WTC11 (cell line): Measurements from ENCODE around the gene THAP2.
"Not testable (repeated sequence)": the region's sequence is repeated elsewhere in the genome, so short reads cannot be mapped to it uniquely, and the experiment has no call there.

Experiments
- AFF4 ChIP-seq: sonication (generic); formaldehyde crosslinking; IDR thresholded peaks from 2 replicates; pipeline ENCODE4 v1.8.1; 2023; ENCODE audit warnings: mild to moderate bottlenecking, missing genetic modification reagents, borderline replicate concordance
- ARID4B ChIP-seq: sonication (generic); formaldehyde crosslinking; IDR thresholded peaks from 2 replicates; pipeline ENCODE4 v1.8.0; 2023; ENCODE audit warnings: missing genetic modification reagents, mild to moderate bottlenecking, borderline replicate concordance
- CTCF ChIP-seq: fragments of 200-600 bp; IDR thresholded peaks from 2 replicates; pipeline ENCODE4 v1.8.0; 2022; ENCODE audit warnings: antibody characterized with exemption
- MAX ChIP-seq: sonication (generic); formaldehyde crosslinking; IDR thresholded peaks from 2 replicates; pipeline ENCODE4 v1.8.0; 2022; ENCODE audit warnings: mild to moderate bottlenecking, missing genetic modification reagents
- NR3C1 ChIP-seq: sonication (generic); formaldehyde crosslinking; conservative IDR thresholded peaks from 2 replicates; pipeline ENCODE4 v1.8.1; 2023; ENCODE audit warnings: low read depth, mild to moderate bottlenecking, missing genetic modification reagents
- SMAD3 ChIP-seq: sonication (generic); formaldehyde crosslinking; IDR thresholded peaks from 2 replicates; pipeline ENCODE4 v1.8.0; 2022; ENCODE audit warnings: missing genetic modification reagents, mild to moderate bottlenecking, borderline replicate concordance
- TEAD1 ChIP-seq: sonication (generic); formaldehyde crosslinking; IDR thresholded peaks from 2 replicates; pipeline ENCODE4 v1.8.0; 2022; ENCODE audit warnings: mild to moderate bottlenecking, missing genetic modification reagents
- USF1 ChIP-seq: sonication (generic); formaldehyde crosslinking; IDR thresholded peaks from 2 replicates; pipeline ENCODE4 v1.8.0; 2022; ENCODE audit warnings: mild to moderate bottlenecking, missing genetic modification reagents
- USF2 ChIP-seq: sonication (generic); formaldehyde crosslinking; IDR thresholded peaks from 2 replicates; pipeline ENCODE4 v1.8.1; 2023; ENCODE audit warnings: mild to moderate bottlenecking, missing genetic modification reagents, moderate library complexity

GRCh38 chr12:71702181-71702580, 38.1 kb downstream of the THAP2 start:
- not testable (repeated sequence) for TF ChIP-seq CTCF; SMAD3 (CRISPR knock-in tag); ARID4B (CRISPR knock-in tag); AFF4 (CRISPR knock-in tag); TEAD1 (CRISPR knock-in tag); NR3C1; USF2; MAX (CRISPR knock-in tag); USF1 (CRISPR knock-in tag)
